Hepatocyte (in vitro differentiated cells): ENCODE results near the gene PDIA5.

ENCODE experiments used
- CTCF ChIP-seq: fragments of 200-600 bp; sonication (generic); IDR thresholded peaks from 2 replicates; pipeline ENCODE4 v1.5.1; 2016; ENCODE audit warnings: antibody characterized with exemption, mild to moderate bottlenecking; ENCODE audit not compliant: poor library complexity
- EZH2 ChIP-seq: fragments of 200-600 bp; sonication (generic); IDR thresholded peaks from 2 replicates; pipeline ENCODE4 v1.6.1; 2016; ENCODE audit warnings: antibody characterized with exemption, mild to moderate bottlenecking, borderline replicate concordance
- EZH2phosphoT487 ChIP-seq: fragments of 200-600 bp; sonication (generic); IDR thresholded peaks from one replicate; pipeline ENCODE4 v1.6.1; 2018; ENCODE audit warnings: antibody characterized with exemption, mild to moderate bottlenecking, low read depth, moderate library complexity; ENCODE audit not compliant: unreplicated experiment, severe bottlenecking

DNA sequence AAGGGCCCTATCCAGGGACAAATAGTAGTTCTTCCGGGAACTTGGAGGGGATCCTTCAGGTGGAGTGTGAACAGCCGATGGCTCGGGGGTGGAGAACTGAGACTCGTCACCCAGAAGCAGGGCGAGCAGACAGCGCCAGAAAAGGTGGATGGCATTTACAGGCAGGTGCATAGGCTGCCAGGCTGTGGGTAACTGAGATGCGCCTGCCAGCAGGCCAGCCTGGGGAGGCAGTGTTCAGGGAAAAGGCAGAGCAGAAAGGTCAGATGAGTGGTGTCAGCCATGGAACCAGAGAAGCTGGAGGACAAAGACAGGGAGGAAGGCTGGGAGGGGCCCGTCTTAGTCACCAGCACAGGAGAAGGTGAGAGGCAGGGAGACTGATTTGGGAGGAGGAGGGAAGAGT lies 81.9 kb downstream of the PDIA5 start:
- TF ChIP-seq CTCF, result no peak
- no peak for TF ChIP-seq EZH2phosphoT487
- TF ChIP-seq EZH2, result no peak
